ENCODE results near the gene ADAMTS17.
"Not testable (repeated sequence)": the region's sequence is repeated elsewhere in the genome, so short reads cannot be mapped to it uniquely, and the experiment has no call there.

Gene ADAMTS17

DNA sequence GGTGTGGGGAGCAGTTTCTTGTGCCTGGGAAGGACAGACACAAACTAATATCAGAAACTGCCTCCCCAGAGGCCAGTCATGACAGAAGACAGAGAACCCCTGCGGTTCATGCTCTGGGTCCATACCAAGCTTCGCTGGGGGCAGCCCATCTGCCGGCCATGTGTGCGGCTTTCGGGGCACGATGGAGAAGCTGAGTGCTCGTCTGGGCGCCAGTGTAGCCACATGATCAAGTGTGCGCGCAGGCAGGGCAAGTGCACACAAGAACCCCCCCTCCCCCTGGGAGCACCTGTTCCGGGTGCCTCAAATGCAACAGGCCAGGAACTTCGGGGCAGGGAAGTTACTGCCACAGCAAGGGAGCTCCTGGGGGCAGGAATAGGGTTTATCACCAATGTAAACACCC, 1.8 kb downstream of the ADAMTS17 start:
- no peak for DNase-seq

GRCh38 chr15:100339451-100339850, 2.3 kb downstream of the ADAMTS17 start:
- not testable (repeated sequence) for DNase-seq

- DNase-seq, result no peak
These were observed 2.8 kb downstream of the ADAMTS17 start for GRCh38 chr15:100338971-100339444.

GRCh38 chr15:100338247-100338646, 3.5 kb downstream of the ADAMTS17 start:
- no peak for DNase-seq

DNA sequence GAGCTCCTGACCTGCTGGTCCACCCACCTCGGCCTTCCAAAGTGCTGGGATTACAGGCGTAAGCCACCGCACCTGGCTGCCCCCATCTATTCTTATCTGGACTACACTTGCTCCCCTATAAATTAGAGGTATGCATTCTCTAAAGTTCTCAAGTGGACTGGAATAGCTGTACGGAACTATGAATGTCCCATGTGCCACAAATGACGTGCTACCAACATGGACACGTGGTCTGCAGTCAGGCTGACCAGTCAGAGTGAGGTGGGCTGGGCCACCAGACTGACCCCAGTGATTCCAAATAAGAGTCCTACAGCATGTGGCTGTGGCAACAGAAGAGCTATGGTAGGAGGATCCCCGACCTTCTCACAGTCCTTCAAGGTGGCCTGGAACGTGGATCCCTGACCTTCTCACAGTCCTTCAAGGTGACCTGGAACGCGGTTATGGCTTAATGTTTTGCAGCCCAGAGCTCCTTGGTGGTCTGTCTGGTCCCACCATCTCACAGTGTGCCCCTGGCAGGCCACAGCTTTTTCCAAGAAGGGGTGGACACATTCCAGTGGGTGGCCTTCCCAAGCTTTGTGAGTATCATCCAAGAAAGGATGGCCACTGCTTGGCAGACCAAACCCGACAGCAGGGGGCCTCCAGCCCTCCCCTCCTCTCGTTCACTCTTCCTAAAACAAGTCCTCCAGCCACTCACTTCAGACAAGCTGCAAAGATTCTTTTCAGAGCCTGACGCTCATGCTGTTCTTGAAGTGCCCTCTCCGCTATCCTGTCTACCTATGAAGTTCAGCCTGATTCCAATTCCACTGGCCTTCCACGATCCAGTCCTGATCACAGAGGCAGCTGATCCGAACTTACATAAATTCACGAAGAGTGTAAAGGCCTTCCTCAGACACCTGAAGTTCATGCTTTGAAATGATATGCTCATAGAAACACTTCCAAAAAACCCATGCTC, 4.4 kb downstream of the ADAMTS17 start:
- no peak for DNase-seq

DNA sequence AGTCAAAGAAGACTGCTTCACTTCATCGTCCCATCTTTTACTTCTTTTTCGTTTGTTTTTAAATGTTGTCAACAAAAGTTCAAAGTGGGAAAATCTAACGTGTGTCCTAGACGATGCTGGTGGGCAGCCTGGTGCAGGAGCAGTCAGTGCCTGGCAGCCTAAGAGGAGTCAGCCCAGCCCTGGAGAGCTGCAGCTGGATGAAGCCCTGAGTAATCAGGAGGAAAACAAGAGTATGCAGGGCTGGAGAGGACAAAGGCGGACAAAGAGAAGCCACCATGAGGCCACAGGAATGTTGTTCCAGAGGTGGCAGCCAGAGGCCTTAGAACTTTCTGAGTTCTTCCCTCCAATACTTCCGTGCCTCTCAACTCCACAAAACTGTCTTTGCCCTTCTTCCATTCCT, 5.7 kb downstream of the ADAMTS17 start:
- no peak for DNase-seq

DNA sequence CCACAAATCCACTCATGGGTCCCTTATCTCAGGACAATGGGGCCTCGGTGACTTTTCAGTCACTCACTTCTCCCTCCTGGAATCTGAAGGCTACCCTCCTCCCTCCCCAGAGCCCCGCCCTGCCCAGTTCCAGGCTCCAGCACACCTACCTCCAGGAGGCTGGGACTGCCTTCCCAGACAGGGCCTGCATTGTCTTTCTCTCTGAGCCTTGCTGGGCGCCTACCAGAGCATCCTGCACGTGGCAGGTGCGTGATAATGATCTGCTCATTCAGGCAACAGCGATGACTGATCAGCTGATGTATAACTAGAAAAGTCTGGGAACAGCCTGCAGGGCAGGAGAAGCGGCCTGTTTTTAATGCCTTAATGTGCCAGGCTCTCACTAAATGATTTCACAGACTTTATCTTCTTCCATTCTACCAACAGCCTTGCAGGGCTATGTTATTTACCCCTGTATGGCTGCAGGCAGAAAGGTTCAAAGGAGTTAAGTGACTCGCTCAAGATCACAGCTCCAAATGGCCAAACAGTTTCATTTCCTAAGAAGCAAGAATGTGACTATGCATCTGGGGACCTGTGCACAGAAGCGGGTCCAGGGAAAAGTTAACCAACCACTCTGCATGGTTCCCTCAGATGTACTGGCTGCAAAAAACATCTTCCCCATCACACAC, 6.3 kb downstream of the ADAMTS17 start:
- DNase-seq, result no peak

DNA sequence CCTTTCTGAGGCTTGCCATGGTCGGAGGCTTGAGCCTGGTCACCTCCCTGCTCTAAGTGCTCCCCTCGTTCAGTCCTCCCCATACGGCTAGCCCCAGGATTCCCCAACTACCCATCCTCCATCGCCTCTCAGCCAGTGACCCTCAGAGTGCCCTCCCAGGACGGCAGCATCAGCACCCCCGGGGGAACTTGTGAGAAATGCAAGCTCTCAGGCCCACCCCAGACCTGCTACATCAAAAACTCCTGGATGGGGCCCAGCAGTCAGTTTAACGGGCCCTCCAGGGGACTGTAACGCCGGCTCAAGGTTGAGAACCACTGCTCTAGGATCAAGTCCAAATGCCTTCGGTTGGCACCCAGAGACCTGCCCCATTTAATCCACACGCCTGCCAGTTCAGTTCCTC, 6.9 kb downstream of the ADAMTS17 start:
- DNase-seq, result no peak

DNA sequence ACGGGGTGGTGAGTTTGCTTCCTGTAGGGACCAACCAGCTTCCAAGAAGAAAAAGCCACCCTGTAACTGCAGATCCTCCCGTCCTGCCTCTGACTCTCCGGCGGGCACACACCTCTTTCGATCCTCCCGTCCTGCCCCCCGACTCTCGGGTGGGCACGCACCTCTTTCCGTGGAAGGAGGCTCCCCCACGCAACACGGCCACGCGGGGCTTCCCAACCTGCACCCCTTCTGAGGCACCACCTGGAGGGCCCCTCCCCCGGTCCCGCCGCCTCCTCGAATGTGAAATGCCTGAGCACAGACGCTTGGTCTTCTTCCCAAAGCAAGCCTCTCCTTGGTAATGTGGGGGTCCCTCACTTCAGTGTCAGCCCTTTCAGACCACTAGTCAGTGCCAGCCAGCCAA, 7.3 kb downstream of the ADAMTS17 start:
- no peak for DNase-seq

- DNase-seq, result no peak
These were observed 7.8 kb downstream of the ADAMTS17 start for GRCh38 chr15:100334015-100334414.

DNA sequence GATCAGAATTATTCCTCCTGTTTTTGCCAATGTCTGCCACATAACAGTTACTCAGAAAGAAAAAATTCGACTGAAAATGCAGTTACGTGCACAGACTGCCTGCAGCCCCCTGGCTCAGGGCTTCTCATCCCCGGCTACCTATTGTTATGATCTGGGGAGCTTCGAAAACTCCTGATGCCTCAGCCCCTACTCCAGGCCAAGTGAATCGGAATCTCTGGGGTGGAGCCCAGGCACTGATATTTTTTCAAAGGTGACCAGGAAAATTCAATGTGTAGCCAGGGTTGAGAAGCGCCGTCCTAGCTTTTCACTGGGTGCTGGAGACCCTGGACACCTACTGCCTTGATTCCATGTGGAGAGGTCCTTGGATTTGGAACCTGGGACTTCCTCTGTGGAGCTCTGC, 8.5 kb downstream of the ADAMTS17 start:
- no peak for DNase-seq

DNA sequence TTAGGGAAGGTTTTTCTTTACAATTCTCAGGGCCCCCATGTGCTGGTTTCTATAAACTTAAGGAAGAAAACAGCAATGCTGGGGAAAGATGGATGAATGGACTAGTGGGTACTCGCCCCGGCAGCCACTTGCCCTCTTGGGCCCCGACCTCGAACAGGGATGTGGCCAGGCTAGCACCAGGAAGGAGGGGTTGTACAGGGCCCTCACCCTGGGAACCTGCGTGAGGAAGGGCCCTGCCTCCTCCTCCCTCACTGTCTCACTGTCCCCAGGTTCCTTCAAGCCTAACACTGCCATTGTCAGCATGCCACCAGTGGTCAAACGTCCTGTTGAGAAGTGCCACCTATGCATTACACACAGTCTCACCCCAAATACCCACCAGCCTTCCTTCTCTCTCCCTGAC, 9.1 kb downstream of the ADAMTS17 start:
- no peak for DNase-seq

- no peak for DNase-seq
These were observed 9.5 kb downstream of the ADAMTS17 start for GRCh38 chr15:100332231-100332630.

DNA sequence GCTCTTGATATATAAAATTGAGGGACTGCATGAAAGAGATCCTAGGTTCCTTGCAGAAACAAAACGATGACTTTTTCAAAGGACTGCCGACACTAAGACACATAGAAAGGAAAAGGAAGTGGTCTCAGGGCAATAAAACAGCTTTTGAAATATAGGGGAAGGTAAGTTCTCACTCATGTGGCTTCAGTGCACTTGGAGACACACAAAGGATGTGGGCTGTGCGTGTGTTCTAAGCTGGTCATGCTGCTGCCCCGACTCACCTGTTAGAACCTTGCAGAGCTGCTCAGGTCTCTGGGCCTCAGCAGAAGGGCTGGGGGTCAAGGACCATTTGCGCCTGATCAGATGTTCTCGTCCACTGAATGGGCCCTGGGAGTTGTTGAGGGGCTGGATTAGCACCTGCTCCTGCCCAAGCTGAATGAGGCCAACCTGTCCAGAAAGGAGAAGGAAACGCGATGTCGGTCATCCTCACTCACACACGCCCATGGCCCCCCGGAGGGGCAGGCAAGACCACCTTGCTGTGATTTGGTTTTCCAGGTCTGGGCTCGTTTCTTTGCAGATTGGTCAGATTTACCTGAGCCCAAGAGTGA, 11.1 kb downstream of the ADAMTS17 start:
- DNase-seq, result no peak

- no peak for DNase-seq
These were observed 11.6 kb downstream of the ADAMTS17 start for GRCh38 chr15:100330221-100330620.

- no peak for DNase-seq
These were observed 13.0 kb downstream of the ADAMTS17 start for GRCh38 chr15:100328796-100329195.

DNA sequence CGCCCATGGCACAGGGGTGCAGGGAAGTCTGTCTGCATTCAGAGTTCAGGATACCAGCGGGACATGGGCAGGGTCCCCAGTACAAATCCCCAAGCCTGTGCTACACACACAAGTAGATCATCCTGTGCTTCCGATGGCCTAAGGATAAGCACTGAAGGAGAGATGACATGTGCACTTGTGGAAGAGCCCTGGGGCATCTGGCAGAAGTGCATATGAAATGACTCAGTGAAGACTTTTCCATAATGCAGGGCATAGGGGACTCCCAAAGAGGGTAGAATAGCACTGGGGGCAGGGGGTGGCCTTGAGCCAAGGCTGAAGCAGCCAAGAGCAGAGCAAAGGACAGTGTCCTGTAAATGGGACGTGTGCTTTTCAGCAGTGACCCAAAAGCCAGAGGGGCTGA, 22.9 kb downstream of the ADAMTS17 start:
- no peak for DNase-seq

DNA sequence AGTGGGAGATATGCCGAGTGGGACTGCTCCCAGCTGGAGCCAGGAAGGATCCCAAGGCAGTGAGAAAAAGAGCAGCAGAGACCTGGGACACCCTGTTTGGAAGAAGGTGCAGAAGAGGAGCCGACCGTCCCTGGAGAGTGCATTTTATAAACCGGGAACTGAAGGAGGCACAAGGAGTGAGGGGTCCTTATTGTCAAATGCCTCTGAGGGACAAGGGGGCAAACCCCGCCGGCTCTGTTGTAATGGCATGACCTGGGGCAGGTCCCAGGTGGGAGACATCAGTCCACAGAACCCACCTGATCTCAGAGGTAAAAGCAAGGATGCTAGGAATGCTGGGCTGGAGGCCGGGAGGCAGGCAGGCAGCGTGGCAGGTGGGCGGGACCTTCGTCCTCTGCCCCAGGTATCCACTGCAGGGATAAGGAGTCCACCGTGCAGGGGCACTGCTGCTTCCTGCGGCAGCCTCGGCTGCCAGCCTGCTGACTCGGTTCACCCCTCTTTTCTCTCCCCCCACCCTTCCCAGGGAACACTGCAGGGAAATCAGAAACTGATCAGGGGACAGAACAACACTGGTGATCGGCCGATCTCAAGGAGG, 26.9 kb downstream of the ADAMTS17 start:
- DNase-seq, result no peak

GRCh38 chr15:100311833-100312476, 29.8 kb downstream of the ADAMTS17 start:
- DNase-seq, result no peak

GRCh38 chr15:100311154-100311625, 30.6 kb downstream of the ADAMTS17 start:
- DNase-seq, result no peak

DNA sequence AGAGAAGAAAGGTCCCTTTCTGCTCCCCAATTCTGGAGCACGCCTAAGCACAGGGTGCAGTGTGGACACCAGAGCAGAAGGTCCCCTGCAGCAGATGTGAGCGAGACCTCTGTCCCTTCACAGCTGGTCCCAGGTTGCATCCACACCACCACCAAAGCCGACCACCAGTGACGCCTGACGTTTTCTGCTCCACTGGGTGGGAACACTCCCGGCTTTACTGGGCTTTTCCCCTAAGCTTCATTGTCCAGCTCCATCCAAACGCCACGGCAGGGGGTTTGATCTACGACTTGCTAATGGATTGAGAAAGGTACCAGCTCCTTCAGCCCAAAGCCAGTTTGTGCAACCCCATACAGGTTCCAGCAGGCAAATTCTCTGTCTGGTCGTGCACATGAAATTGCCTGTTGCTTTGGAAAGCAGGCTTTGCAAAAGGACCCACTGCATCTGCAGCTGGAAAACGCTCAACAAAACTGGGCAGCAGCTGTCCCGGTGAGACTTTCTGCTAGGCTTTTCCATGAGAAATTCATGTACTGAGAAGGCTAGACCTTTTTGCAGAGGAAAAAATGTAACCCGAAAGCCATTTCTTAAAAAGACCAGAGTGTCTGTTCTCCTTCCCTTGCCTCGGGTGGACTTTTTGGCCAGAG, 31.1 kb downstream of the ADAMTS17 start:
- DNase-seq, result no peak

- DNase-seq, result no peak
These were observed 31.8 kb downstream of the ADAMTS17 start for GRCh38 chr15:100310041-100310405.
